ENCODE measurements around the gene KHDRBS2.

DNA sequence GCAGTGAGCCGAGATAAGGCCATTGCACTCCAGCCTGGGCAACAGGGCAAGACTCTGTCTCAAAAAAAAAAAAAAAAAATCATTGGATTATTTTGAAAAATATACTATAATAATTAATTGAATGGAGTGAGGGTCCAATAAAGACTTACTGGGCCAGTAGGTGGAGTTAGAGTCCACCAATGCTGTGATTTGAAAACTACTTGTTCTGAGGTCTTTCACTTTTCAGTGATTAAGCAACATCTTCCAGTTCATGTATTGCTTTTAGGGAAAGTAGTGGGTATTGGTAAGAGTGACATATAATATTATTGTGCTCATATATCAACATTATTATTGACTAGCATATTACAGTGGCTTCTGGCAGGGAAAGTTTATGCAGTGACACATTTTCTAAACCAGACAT lies 530.3 kb downstream of the KHDRBS2 start:
- TF ChIP-seq CTCF (conservative IDR thresholded peaks at IDR 0.05; ENCODE audit: low read depth, low read length) (no peak), RAD21 (IDR thresholded peaks at IDR 0.05; ENCODE audit: low read length) (no peak), MAZ (IDR thresholded peaks at IDR 0.05; ENCODE audit: borderline replicate concordance, low read depth, low read length) (no peak), BHLHE40 (IDR thresholded peaks at IDR 0.05; ENCODE audit: low read depth, low read length) (no peak), RFX5 (IDR thresholded peaks at IDR 0.05; ENCODE audit: low read depth, low read length) (no peak), FOS (IDR thresholded peaks at IDR 0.05; ENCODE audit: low read depth, low read length) (no peak), POLR2A (IDR thresholded peaks at IDR 0.05; ENCODE audit: low read depth, low read length) (no peak), RCOR1 (IDR thresholded peaks at IDR 0.05; ENCODE audit: insufficient replicate concordance, low read length) (no peak), MAFK (IDR thresholded peaks at IDR 0.05; ENCODE audit: low read depth, low read length) (no peak), USF2 (IDR thresholded peaks at IDR 0.05; ENCODE audit: low read depth, low read length) (no peak), NFE2L2 (IDR thresholded peaks at IDR 0.05; ENCODE audit: low read depth, low read length) (no peak)
- TF ChIP-seq, protein P1, sequence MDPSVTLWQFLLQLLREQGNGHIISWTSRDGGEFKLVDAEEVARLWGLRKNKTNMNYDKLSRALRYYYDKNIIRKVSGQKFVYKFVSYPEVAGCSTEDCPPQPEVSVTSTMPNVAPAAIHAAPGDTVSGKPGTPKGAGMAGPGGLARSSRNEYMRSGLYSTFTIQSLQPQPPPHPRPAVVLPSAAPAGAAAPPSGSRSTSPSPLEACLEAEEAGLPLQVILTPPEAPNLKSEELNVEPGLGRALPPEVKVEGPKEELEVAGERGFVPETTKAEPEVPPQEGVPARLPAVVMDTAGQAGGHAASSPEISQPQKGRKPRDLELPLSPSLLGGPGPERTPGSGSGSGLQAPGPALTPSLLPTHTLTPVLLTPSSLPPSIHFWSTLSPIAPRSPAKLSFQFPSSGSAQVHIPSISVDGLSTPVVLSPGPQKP (IDR thresholded peaks at IDR 0.05; ENCODE audit: borderline replicate concordance, low read depth, low read length) = no peak

Data from IMR-90 (cell line).